SK-N-SH (cell line): ENCODE data around the gene CLEC20A. TPM values are rescaled to one million over a fixed set of nuclear protein-coding genes. Genes with fewer than 3 reads are reported as not detected.

Source experiments
- CTCF ChIA-PET: fragments of 300-600, 350-600 bp; formaldehyde crosslinking; extraction: SDS; loops from one replicate; lab custom pipeline; 2021; lab: Yijun Ruan, JAX
- POLR2A ChIA-PET: fragments of 350-600 bp; sonication (Branson Sonifier 250); formaldehyde crosslinking; extraction: SDS; loops from one replicate; lab custom pipeline; 2020; ENCODE audit warnings: antibody characterized with exemption, inconsistent platforms; lab: Yijun Ruan, JAX
- DNase-seq: peaks from one replicate; pipeline ENCODE4 v3.0.0; 2012
- H2AFZ ChIP-seq: fragments of 200-600 bp; sonication (generic); 2 replicates; pipeline ENCODE4 v1.8.1; 2016; ENCODE audit warnings: antibody characterized with exemption, mild to moderate bottlenecking, low read depth
- H3F3A ChIP-seq: fragments of 200-600 bp; sonication (generic); replicated peaks from 2 replicates; pipeline ENCODE3; 2016; ENCODE audit warnings: antibody characterized with exemption, mild to moderate bottlenecking; ENCODE audit not compliant: insufficient read depth
- H3K27ac ChIP-seq, 2 experiments: fragments of 200-500 bp in 1 of 2; fragments of 200-600 bp in 1 of 2; sonication (Bioruptor generic) in 1 of 2; sonication (generic), shearing (Covaris generic) in 1 of 2; 2 replicates each; pipeline versions ENCODE4 v1.5.1 to v1.6.1; 2014 to 2016; ENCODE audit warnings: low read depth in 2 of 2, inconsistent platforms in 1 of 2, low read length in 1 of 2, mild to moderate bottlenecking in 1 of 2, mixed read lengths in 1 of 2
- H3K27me3 ChIP-seq: fragments of 200-600 bp; sonication (generic), shearing (Covaris generic); 2 replicates; pipeline ENCODE4 v1.6.1; 2016; ENCODE audit warnings: mixed run types; ENCODE audit not compliant: insufficient read depth
- H3K36me3 ChIP-seq, 2 experiments: fragments of 200-500 bp in 1 of 2; fragments of 200-600 bp in 1 of 2; sonication (Bioruptor generic) in 1 of 2; sonication (generic) in 1 of 2; replicated peaks in 1 of 2; 2 replicates each; pipeline versions ENCODE3 to v1.5.1; 2014 to 2016; ENCODE audit warnings: low read length in 1 of 2, mild to moderate bottlenecking in 1 of 2; ENCODE audit not compliant: insufficient read depth in 2 of 2, control insufficient read depth in 1 of 2
- H3K4me1 ChIP-seq, 2 experiments: fragments of 200-500 bp in 1 of 2; fragments of 200-600 bp in 1 of 2; sonication (Bioruptor generic) in 1 of 2; sonication (generic), shearing (Covaris generic) in 1 of 2; 2 replicates each; pipeline versions ENCODE4 v1.5.1 to v1.6.1; 2014 to 2016; ENCODE audit warnings: low read depth in 1 of 2, low read length in 1 of 2, mixed run types in 1 of 2; ENCODE audit not compliant: insufficient read depth in 2 of 2, control insufficient read depth in 1 of 2
- H3K4me2 ChIP-seq: fragments of 200-600 bp; sonication (generic), shearing (Covaris generic); 2 replicates; pipeline ENCODE4 v1.6.1; 2017; ENCODE audit warnings: mixed run types
- H3K4me3 ChIP-seq, 2 experiments: fragments of 200-500 bp in 1 of 2; fragments of 200-600 bp in 1 of 2; sonication (Bioruptor generic) in 1 of 2; sonication (generic), shearing (Covaris generic) in 1 of 2; 2 replicates each; pipeline versions ENCODE4 v1.5.1 to v1.8.1; 2014 to 2016; ENCODE audit warnings: low read depth in 2 of 2, inconsistent platforms in 1 of 2, low read length in 1 of 2, mild to moderate bottlenecking in 1 of 2, mixed read lengths in 1 of 2, moderate library complexity in 1 of 2
- H3K79me2 ChIP-seq: fragments of 200-600 bp; sonication (generic); 2 replicates; pipeline ENCODE4 v1.8.1; 2017; ENCODE audit warnings: mild to moderate bottlenecking; ENCODE audit not compliant: insufficient read depth
- H3K9ac ChIP-seq: fragments of 200-600 bp; sonication (generic); 2 replicates; pipeline ENCODE4 v1.6.1; 2017; ENCODE audit warnings: mixed run types
- H3K9me2 ChIP-seq: fragments of 200-600 bp; sonication (generic); 2 replicates; pipeline ENCODE4 v1.6.1; 2017; ENCODE audit warnings: mixed run types
- H3K9me3 ChIP-seq: fragments of 200-600 bp; sonication (generic); 2 replicates; pipeline ENCODE4 v1.6.1; 2017; ENCODE audit warnings: mixed run types, mild to moderate bottlenecking, moderate library complexity
- H4K20me1 ChIP-seq: fragments of 200-600 bp; sonication (generic); 2 replicates; pipeline ENCODE4 v1.6.1; 2017; ENCODE audit warnings: mild to moderate bottlenecking, mixed run types; ENCODE audit not compliant: insufficient read depth
- CHD2 ChIP-seq: fragments of 150-350 bp; IDR thresholded peaks from 2 replicates; pipeline ENCODE4 v1.6.1; 2018; ENCODE audit warnings: low read length; ENCODE audit not compliant: partially characterized antibody
- ELF1 ChIP-seq: IDR thresholded peaks from 2 replicates; pipeline ENCODE4 v1.4.0; 2012
- EZH2phosphoT487 ChIP-seq: fragments of 200-600 bp; sonication (generic); IDR thresholded peaks from 2 replicates; pipeline ENCODE4 v1.6.1; 2017; ENCODE audit warnings: low read depth, mixed run types, mild to moderate bottlenecking, antibody characterized with exemption, moderate library complexity, borderline replicate concordance
- FOXJ3 ChIP-seq: sonication (generic); formaldehyde crosslinking; IDR thresholded peaks from 2 replicates; pipeline ENCODE4 v1.5.1; 2020; ENCODE audit warnings: mild to moderate bottlenecking, missing genetic modification reagents
- FOXM1 ChIP-seq: IDR thresholded peaks from 2 replicates; pipeline ENCODE4 v1.4.0; 2012; ENCODE audit warnings: low read depth, mild to moderate bottlenecking
- GABPA ChIP-seq: IDR thresholded peaks from 2 replicates; pipeline ENCODE4 v1.4.0; 2012; ENCODE audit warnings: low read depth, mild to moderate bottlenecking
- GATA2 ChIP-seq: sonication (generic); formaldehyde crosslinking; IDR thresholded peaks from 2 replicates; pipeline ENCODE4 v1.5.0; 2020; ENCODE audit warnings: mild to moderate bottlenecking, missing genetic modification reagents
- MEF2A ChIP-seq: IDR thresholded peaks from 2 replicates; pipeline ENCODE4 v1.4.0; 2012; ENCODE audit warnings: low read depth, borderline replicate concordance
- MXI1 ChIP-seq: IDR thresholded peaks from 2 replicates; pipeline ENCODE4 v1.6.1; 2012; ENCODE audit warnings: mild to moderate bottlenecking, low read depth, low read length, improper control_type of control experiment
- POLR2AphosphoS5 ChIP-seq: IDR thresholded peaks from 2 replicates; pipeline ENCODE4 v1.6.1; 2012; ENCODE audit warnings: low read depth, low read length
- RCOR1 ChIP-seq: fragments of 150-350 bp; IDR thresholded peaks from 2 replicates; pipeline ENCODE4 v1.6.1; 2017; ENCODE audit warnings: antibody characterized with exemption, low read length
- RXRA ChIP-seq: IDR thresholded peaks from 2 replicates; pipeline ENCODE4 v1.4.0; 2012; ENCODE audit warnings: low read depth, mild to moderate bottlenecking, borderline replicate concordance
- SIN3A ChIP-seq: IDR thresholded peaks from 2 replicates; pipeline ENCODE4 v1.6.1; 2012; ENCODE audit warnings: low read depth, mild to moderate bottlenecking, low read length, moderate library complexity, borderline replicate concordance
- WGBS: methylation state at CpG from one replicate; pipeline ENCODE4 v1.1.6; 2017; ENCODE audit warnings: low lambda C conversion rate; 5-methylcytosine and 5-hydroxymethylcytosine counted together
- polyA plus RNA-seq, 3 experiments: library from polyadenylated mRNA; depleted of rRNA; stranded (reverse); fragments of >200 nt; gene quantifications; 2 replicates each; pipeline ENCODE4 v1.2.3, GENCODE V29; 2012
- TF ChIP-seq, protein P1 (sequence below): fragments of 200-600 bp; sonication (generic); IDR thresholded peaks from 2 replicates; pipeline ENCODE4 v1.6.1; 2017; ENCODE audit warnings: antibody characterized with exemption, mild to moderate bottlenecking, moderate library complexity
- TF ChIP-seq, protein P2 (sequence below): IDR thresholded peaks from 2 replicates; pipeline ENCODE4 v1.6.1; 2012; ENCODE audit warnings: mild to moderate bottlenecking, low read depth, low read length, moderate library complexity

The CLEC20A gene
- polyA plus RNA-seq, 1 of the 3 experiments (the other 2 are of a cell fraction), result not detected

DNA sequence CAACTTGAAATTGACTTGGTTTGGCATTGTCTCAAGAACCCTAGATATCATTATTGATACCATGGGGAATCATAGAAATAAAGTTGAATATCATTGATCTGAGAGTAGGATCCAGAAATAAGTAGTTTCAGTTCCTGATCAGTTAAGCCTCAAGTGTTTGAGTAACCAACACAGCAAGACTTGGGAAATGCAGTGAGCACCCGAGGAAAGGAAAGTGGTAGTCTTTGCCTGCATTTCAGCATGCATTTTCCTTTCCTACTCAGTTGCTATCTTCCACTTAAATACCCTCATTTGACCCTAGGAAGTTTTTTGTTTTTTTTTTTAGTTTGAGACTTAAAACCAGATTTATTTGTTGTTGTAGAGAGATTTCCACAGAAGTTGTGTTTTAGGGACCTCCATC, 18.9 kb downstream of the CLEC20A start:
- H3K4me2 ChIP-seq, result no peak overlapping the region
- H3K27me3 ChIP-seq, result no peaks in the 10 kb centered on the region
- no peak overlapping the region for H3K4me3 ChIP-seq
- TF ChIP-seq SIN3A (no peak), EZH2phosphoT487 (no peak), ELF1 (no peak), MXI1 (no peak), GATA2 (CRISPR knock-in tag) (no peak), POLR2AphosphoS5 (no peak), CHD2 (no peak), MEF2A (no peak), FOXJ3 (CRISPR knock-in tag) (no peak), GABPA (no peak), RCOR1 (no peak), RXRA (no peak), FOXM1 (no peak)
- TF ChIP-seq, protein P1, sequence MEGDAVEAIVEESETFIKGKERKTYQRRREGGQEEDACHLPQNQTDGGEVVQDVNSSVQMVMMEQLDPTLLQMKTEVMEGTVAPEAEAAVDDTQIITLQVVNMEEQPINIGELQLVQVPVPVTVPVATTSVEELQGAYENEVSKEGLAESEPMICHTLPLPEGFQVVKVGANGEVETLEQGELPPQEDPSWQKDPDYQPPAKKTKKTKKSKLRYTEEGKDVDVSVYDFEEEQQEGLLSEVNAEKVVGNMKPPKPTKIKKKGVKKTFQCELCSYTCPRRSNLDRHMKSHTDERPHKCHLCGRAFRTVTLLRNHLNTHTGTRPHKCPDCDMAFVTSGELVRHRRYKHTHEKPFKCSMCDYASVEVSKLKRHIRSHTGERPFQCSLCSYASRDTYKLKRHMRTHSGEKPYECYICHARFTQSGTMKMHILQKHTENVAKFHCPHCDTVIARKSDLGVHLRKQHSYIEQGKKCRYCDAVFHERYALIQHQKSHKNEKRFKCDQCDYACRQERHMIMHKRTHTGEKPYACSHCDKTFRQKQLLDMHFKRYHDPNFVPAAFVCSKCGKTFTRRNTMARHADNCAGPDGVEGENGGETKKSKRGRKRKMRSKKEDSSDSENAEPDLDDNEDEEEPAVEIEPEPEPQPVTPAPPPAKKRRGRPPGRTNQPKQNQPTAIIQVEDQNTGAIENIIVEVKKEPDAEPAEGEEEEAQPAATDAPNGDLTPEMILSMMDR, result no peak
- TF ChIP-seq, protein P2, sequence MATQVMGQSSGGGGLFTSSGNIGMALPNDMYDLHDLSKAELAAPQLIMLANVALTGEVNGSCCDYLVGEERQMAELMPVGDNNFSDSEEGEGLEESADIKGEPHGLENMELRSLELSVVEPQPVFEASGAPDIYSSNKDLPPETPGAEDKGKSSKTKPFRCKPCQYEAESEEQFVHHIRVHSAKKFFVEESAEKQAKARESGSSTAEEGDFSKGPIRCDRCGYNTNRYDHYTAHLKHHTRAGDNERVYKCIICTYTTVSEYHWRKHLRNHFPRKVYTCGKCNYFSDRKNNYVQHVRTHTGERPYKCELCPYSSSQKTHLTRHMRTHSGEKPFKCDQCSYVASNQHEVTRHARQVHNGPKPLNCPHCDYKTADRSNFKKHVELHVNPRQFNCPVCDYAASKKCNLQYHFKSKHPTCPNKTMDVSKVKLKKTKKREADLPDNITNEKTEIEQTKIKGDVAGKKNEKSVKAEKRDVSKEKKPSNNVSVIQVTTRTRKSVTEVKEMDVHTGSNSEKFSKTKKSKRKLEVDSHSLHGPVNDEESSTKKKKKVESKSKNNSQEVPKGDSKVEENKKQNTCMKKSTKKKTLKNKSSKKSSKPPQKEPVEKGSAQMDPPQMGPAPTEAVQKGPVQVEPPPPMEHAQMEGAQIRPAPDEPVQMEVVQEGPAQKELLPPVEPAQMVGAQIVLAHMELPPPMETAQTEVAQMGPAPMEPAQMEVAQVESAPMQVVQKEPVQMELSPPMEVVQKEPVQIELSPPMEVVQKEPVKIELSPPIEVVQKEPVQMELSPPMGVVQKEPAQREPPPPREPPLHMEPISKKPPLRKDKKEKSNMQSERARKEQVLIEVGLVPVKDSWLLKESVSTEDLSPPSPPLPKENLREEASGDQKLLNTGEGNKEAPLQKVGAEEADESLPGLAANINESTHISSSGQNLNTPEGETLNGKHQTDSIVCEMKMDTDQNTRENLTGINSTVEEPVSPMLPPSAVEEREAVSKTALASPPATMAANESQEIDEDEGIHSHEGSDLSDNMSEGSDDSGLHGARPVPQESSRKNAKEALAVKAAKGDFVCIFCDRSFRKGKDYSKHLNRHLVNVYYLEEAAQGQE, result no peak
- TF ChIP-seq, all 33 proteins: peak for 0
- no peak for DNase-seq
- no peaks in the 10 kb centered on the region for H3F3A ChIP-seq
- H3K79me2 ChIP-seq, result no peaks in the 10 kb centered on the region
- no peaks in the 10 kb centered on the region for H4K20me1 ChIP-seq
- H3K9me2 ChIP-seq, result no peaks in the 10 kb centered on the region
- H3K9ac ChIP-seq, result no peak overlapping the region
- H3K36me3 ChIP-seq, result peaks cover 22 to 36% of the 10 kb centered on the region in 2 experiments
- 56% methylated on average over 1 of the region's 1 CpG for WGBS
- no peaks in the 10 kb centered on the region for H3K9me3 ChIP-seq
- POLR2A ChIA-PET, result no interaction called here
- no peak overlapping the region for H2AFZ ChIP-seq
- no peaks in the 10 kb centered on the region for H3K4me1 ChIP-seq
- CTCF ChIA-PET, result no interaction called here
- H3K27ac ChIP-seq, result no peak overlapping the region
